CD4-positive, alpha-beta T cell treated with Interleukin-4 for 1 hour (primary cell): ENCODE data around the gene ANKRD12.

Experiments
- DNase-seq, 2 donors: peaks; one replicate each; pipeline ENCODE4 v3.0.0-alpha.2; 2020 to 2022

The ANKRD12 gene

DNA sequence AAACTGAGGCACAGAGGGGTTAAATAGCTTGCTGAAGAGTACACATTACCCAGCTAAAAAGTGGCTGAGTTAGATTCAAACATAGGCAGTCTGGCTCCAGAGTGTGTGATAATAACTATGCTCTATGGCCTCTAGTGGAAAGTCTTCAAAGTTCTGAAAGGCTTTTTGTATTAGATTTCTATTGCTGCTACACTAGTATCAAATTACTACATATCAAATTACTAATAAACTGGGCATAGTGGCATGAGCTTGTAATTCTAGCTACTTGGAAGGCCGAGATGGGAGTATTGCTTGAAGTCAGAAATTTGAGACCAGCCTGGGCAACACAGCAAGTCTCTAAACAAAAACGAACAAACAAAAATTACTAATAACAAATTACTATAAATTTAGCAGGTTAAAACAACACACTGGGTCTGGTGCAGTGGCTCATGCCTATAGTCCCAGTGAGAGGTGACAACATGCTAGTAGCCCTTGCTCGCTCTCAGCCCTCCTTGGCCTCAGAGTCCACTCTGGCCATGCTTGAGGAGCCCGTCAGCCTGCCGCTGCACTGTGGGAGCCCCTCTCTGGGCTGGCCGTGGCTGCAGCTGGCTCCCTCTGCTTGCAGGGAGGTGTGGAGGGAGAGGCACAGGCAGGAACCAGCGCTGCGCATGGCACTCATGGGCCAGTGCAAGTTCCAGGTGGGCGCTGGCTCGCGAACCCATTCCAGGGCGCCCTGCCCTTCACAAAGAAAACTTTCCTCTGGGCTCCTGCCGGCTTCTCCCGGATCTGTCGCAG is 159.8 kb downstream of the ANKRD12 start:
- no peak for DNase-seq

DNA sequence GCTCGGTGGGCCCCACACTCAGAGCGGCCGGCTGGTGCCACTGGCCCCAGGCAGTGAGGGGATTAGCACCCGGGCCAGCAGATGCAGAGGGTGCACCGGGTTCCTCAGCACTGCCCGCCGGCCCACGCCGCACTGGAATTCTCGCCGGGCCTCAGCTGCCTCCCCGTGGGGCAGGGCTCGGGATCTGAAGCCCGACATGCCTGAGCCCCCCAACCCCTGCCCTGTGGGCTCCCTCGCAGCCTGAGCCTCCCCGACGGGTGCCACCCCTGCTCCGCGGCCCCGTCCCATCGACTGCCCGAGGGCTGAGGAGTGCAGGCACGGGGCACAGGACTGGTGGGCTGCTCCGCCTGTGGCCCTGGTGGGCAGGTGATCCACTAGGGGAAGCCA is 160.4 kb downstream of the ANKRD12 start:
- DNase-seq: no peak

DNA sequence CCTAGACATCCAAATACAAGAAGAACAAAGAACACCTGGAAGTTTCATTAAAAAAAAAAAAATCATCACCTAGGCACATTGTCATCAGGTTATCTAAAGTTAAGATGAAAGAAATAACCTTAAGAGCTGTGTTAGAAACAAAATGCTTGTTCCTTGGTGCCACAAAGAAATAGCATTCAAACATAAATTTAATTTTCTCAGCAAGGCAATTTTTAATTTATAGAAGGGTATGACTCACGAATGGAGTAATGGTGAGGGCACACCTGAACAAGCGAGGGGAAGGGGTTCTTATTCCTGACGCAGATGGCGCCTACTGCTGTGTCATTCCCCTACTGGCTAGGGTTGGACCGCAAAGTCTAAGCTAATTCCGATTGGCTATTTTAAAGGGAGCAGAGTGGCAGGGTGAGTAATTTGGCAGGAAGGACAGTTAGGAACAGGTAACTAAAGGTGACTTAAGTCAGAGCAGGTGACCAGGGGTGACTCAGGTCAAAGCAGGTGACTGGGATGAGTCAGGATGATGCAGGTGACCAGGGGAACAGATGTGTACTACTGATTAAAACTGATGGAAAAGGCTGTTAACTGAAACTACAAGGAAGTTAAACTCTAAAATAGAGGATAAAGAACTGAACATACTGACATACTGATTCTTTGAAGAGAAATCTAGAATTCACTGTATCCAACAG is 167.9 kb downstream of the ANKRD12 start:
- no peak for DNase-seq

DNA sequence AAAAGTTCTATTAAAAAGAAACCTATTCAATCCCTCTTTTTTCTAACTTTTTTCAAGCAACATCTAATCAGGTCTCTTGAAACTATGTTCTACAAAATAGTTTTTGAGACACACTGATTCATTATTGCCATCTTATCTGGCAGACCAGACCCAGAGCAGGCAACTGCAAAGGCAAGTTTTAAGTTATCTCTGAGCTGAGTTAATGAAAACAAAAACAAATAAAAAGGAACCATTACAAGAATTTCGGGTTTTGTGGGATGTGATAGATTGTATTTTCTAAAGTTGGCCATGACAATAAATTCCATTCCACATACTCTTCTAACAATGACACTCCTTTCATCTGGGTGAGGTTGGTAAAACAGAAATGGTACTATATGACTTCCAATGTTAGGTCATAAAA is 182.8 kb downstream of the ANKRD12 start:
- no peak for DNase-seq

DNA sequence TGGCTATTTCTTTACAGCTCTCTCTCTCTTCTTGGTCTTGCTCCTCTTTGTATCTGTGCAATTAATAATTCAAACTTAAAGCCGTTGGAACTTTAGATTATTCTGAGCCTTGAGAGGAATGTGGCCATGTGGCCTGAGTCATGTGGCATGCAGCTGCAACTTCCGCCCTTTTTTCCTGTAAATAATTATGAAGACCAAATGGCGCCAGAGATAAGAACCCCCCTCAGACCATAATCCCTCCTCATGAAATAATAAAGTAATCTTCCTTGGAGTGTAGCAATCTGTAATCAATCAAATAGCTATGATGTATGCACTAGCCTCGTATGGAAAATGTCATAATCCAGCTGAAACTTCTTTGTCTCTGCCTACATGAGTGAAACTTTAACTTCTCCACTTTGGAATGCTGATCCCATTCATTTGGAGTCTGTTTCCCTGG is 184.5 kb downstream of the ANKRD12 start:
- no peak for DNase-seq

DNA sequence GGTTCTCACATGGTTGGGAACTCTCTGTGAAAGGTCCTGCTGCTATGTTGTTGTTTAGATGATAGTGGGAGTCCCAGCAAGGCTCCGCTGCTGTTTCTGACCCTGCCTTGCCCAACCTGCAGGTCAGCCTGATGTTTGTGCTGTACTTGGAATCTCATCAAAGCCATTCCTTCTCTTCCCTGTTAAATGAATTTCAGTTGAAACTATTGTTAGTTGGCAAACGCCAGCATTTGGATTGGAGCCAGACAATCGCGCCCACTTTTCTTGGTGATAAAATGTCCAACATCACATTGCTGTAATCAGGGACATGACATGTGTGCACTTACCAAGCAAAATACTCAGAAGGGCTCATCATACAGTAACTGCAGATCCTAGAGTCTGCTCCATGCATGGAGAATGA is 185.2 kb downstream of the ANKRD12 start:
- DNase-seq: no peak

DNA sequence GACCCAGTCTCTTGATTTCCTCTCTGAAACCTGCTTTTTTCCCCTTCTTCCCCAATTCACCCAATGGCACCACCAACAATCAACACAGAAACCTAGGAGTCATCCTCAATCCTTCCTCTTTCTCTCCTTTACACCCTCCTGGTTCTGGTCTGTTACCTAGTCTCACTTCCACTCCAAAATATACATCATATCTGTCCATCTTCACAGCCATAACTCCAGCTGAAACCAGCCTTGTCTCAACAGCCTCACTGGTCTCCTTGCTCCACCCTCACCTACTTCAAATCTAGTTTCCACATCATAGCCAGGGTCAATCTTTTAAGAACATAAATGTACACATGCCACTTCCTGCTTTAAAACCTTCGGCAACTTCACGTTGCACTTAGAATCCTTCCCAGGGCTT is 186.2 kb downstream of the ANKRD12 start:
- DNase-seq: no peak

DNA sequence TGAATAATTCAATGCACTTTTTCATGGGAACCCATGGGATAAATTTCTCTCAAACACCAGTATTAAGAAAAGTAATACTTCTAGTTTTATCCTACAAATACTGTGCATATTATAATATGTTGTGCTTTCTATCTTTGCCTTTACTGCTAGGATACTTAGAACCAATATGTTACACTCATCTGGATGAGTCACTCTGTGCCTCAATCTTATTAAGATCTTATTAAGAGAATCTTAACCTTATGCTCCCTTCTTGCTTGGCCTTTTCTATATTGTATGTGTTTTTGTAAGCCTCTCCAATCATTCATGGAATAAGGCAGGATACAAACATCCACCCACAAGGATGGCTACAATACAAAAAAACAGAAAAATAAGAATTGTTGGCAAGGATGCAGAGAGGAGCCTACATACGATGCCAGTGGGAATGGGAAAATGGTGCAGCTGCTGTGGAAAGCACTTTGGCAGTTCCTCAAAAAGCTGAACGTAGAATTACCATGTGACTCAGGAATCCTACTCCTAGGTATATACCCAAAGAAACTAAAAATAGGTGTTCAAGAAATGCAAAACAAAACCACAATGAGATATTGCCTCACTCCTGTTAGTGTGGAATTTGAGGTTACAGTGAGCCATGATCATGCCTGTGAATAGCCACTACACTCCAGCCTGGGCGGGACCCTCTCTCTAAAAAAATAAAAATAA is 187.3 kb downstream of the ANKRD12 start:
- no peak for DNase-seq

DNA sequence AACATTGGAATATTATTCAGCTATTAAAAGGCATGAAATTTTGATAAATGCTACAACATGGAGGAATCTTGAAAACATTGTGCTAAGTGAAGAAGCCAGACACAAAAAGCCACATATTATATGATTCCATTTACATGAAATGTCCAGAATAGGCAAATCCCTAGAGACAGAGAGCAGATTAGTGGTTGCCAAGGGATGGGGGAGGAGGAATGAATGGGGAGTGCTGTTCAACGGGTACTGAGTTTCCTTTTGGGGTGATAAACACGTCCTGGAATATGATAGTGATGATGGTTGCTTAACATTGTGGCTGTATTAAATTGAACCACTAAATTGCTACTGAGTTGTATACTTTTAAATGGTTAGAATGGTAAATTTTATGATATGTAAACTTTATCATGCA is 189.1 kb downstream of the ANKRD12 start:
- DNase-seq: no peak

DNA sequence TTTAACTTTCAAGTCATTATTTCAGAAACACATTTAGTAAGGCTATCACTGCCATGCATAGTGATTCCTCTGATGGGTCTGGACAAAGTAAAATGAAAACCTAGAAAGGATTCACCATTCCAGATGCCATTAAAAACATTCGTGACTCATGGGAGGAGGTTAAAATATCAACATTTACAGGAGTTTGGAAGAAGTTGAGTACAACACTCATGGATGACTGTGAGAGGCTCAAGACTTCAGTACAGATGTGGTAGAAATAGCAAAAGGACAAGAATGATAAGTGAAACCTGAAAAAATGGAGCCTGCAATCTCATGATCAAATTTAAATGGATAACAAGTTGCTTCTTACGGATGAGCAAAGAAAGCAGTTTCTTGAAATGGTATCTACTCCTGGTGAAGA is 192.2 kb downstream of the ANKRD12 start:
- DNase-seq: no peak

DNA sequence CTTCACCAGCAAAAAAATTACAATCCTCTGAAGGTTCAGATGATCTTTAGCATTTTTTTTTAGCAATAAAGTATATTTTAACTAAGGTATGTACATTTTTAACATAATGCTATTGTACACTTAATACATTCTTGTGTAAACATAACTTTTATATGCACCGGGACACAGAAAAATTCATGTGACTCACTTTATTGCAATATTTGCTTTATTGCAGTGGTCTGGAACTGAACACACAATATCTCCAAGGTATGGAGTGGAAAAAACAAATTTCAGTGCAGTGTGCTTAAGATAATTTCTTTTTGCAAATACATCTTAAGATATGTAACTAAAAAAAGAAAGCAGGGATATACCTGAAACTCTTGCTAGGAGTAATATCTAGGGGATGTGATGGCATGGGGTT is 192.9 kb downstream of the ANKRD12 start:
- no peak for DNase-seq

DNA sequence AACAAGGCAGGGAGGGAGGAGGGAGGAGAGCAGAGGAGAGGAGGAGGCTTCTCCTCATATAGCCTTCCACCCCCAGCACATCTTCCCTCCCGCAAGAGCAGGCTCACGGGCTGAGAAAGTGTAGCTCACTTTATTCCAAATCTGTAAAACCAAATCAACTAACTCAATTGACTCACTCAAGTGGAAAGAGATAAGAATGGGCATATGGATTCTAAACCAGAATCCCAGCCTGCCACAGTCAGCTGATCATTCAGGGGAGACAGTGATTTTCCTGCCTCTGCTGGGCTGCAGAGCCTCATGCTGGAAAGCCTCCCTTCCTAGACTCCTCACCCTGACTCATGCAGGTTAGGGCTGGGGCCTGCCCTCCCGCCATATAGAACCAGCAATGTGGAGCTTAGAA is 193.8 kb downstream of the ANKRD12 start:
- no peak for DNase-seq

DNA sequence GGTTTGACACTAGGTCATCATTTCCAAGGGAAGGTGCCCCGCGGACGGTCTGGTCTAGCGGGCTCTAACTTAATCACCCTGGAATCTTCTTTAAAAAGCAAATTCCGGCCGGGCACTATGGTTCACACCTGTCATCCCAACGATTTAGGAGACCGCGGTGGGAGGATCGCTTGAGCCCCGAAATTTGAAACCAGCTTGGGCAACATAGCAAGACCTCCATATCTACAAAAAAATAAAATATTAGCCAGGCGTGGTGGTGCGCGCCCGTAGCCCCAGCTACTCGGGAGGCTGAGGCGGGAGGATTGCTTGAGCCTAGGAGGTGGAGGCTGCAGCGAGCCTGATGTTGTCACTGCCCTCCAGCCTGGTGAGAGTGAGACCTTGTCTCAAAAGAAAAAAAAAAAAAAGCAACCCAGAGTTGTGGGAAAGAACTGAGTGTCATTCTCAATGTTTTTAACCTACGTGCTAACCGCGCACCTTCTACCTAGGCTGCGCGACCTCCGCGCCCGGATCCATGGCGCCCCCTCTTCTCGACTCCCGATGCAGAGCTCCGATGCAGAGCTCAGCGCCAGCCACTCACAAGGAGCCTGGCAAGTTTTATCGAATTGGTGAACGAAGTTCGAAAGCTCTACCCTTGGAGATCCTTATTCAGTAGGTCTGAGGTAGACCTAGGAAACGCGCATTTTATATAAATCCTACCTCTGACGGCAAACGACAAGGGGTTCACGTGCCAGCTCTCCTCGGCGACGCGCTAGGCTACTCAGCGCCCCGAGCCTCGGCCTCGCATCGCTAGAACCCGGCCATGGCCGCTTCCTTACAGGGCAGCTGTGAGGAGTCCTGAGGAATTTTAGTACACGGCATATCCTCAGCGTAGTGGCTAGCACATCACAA is 197.1 kb downstream of the ANKRD12 start:
- DNase-seq: no peak

DNA sequence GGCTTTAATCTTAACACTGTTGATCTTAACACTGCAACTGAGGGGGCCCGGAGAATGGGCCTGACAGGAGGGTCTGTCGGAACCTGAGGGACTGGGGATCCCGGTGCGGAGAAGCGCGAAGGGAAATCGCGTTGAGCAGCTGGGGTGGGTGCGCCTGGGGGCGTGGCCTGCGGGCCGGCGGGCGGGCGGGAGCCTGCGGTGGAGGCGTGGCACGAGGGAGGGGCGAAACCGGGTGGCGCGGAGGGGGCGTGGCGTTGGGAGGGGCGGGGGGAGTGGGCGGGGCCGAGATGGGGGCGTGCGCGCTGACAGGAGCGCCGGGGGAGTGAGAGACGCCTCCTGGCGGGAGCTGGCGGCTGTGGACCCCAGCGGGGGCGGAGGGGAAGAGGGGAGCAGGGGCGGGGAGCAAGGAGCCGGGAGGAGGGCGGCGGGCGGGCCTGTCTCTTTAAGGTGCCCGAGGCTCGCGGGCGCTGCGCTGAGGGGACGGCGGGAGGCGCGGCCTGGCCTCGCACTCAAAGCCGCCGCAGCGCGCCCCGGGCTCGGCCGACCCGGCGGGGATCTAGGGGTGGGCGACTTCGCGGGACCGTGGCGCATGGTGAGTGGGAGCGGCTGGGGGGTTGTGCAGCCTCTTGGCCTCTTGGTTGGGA is 197.9 kb downstream of the ANKRD12 start, which contains the start of gene TWSG1:
TSS of gene TWSG1 (plus strand) at position 445 of the 644 bp plus-strand sequence. CDS start 2,457 bp downstream, outside the sequence.
- DNase-seq: peak; percentile 95 to 96

DNA sequence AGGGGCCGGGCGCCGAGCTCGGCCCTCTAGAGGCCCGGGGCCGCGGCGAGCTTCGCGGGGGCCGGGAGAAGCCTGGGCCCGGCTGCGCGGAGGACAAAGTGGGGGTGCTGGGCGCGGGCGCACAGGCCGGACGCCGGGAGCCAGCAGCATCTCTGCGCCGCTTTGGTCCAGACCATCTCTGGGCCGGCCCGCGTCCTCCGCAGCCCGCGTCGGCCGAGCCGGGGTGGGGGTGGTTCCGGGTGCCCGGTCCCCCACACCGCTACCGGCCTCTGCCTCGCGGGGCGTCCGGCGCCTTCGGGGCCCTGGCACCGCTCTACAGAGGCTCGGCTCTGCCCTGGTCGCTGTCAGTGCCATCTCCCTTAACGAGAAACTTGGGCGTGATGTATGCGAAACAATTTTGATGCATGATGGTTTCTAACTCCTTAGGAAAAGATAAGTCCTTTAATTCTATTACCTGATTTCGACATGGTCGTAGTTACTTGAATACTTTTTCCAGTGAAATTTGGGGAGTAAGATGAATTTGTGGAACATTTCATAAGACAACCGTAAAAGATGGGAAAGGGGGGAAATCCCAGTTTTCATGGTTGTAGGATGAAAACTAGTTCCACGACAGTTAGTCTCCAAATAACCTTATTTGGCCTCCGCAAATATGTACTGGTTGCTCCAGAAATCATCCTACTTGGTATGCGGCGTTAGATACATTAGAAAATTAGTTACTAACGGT is 198.6 kb downstream of the ANKRD12 start:
- peak; percentile 34 to 44 for DNase-seq
